NT2/D1 (cell line): ENCODE data around the gene DDX17.

Source experiments
- DNase-seq: peaks from one replicate; pipeline ENCODE4 v3.0.0-alpha.2; 2011; ENCODE audit warnings: low read depth, low spot score
- H3K27me3 ChIP-seq: 2 replicates; pipeline ENCODE4 v1.6.0; 2011; ENCODE audit warnings: mild to moderate bottlenecking; ENCODE audit not compliant: insufficient read length, insufficient read depth
- H3K36me3 ChIP-seq: 2 replicates; pipeline ENCODE4 v1.6.1; 2011; ENCODE audit warnings: mild to moderate bottlenecking, low read length, mixed read lengths; ENCODE audit not compliant: insufficient read depth, insufficient read length
- H3K4me1 ChIP-seq: 2 replicates; pipeline ENCODE4 v1.5.1; 2011; ENCODE audit not compliant: insufficient read depth, insufficient read length
- H3K4me3 ChIP-seq: 2 replicates; pipeline ENCODE4 v1.5.1; 2011; ENCODE audit warnings: low read depth; ENCODE audit not compliant: insufficient read length
- H3K9ac ChIP-seq: 2 replicates; pipeline ENCODE4 v1.6.0; 2011; ENCODE audit warnings: low read depth; ENCODE audit not compliant: insufficient read length
- H3K9me3 ChIP-seq: 2 replicates; pipeline ENCODE4 v1.5.1; 2011; ENCODE audit warnings: mild to moderate bottlenecking, low read length; ENCODE audit not compliant: insufficient read depth
- SUZ12 ChIP-seq: IDR thresholded peaks from 2 replicates; pipeline ENCODE4 v1.6.1; 2011; ENCODE audit not compliant: insufficient read length, insufficient read depth; ENCODE audit errors: extremely low read depth
- YY1 ChIP-seq: IDR thresholded peaks from 2 replicates; pipeline ENCODE4 v1.6.1; 2011; ENCODE audit not compliant: insufficient read length, insufficient read depth
- ZNF274 ChIP-seq: IDR thresholded peaks from 2 replicates; pipeline ENCODE4 v1.6.1; 2011; ENCODE audit warnings: mild to moderate bottlenecking, low read depth, low read length

DDX17 gene

DNA sequence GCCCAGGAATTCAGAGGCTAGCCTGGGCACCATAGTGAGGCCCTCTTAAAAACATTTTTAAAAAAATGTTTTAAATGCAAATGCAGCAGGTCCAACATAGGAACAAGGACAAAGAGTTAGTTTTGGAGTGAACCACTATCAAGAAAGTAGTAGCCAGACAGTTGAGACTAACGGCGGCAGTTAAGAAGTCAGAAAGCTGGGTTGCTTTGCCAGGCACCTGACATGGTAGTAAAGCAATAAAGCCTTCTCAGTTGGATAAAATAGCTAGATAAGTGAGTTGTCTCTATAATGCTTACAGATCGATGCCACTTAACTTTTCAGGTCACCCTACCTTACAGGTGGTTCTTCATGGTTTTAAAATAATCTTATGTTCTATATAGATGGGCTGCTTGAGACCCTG is 16.9 kb upstream of the DDX17 start:
- no peaks in the 10 kb centered on the region for H3K4me1 ChIP-seq
- H3K27me3 ChIP-seq: no peaks in the 10 kb centered on the region
- no peaks in the 10 kb centered on the region for H3K9me3 ChIP-seq
- no peak for DNase-seq
- no peak overlapping the region for H3K4me3 ChIP-seq
- no peak overlapping the region for H3K9ac ChIP-seq
- TF ChIP-seq ZNF274 (no peak), SUZ12 (no peak), YY1 (no peak)
- H3K36me3 ChIP-seq: no peaks in the 10 kb centered on the region

DNA sequence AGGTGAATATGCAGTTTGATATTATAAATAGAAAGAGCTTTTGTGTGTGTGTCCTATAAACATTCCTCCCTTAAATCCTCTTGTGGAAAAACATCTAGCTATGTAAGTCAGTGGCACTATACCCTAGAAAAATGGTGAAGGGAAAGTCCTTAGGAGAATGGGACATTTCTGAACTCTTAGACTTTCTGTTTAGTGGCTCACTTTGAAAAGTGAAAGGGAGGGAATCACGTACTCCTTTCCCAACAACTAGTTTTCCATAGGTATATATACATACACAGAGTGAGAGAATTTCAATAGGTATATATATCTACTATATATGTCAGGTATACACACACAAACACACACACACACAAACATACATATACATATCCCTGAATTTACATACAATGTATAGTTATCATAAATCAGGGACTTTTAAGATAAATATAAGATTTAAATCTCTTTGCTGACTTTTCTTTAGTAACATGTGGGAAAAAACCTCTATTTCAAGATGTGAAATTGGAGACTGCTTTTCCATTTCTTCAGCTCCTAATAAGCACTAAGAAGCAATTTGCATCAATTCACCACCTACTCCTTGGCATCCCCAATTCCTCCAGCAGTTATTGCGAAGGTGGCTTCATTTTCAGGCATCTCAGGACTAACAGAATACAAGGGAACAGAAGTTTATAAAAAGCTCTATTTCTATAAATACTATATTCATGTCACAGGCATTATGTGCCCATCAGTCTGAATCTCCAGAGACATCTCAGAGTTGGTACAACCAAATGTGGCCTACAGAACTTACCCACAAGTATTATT is 13.5 kb upstream of the DDX17 start:
- H3K9me3 ChIP-seq: no peaks in the 10 kb centered on the region
- H3K4me3 ChIP-seq: no peak overlapping the region
- TF ChIP-seq ZNF274: no peak
- TF ChIP-seq YY1: no peak
- no peak for TF ChIP-seq SUZ12
- no peak for DNase-seq
- H3K27me3 ChIP-seq: no peaks in the 10 kb centered on the region
- no peaks in the 10 kb centered on the region for H3K36me3 ChIP-seq
- H3K4me1 ChIP-seq: no peaks in the 10 kb centered on the region
- no peak overlapping the region for H3K9ac ChIP-seq

DNA sequence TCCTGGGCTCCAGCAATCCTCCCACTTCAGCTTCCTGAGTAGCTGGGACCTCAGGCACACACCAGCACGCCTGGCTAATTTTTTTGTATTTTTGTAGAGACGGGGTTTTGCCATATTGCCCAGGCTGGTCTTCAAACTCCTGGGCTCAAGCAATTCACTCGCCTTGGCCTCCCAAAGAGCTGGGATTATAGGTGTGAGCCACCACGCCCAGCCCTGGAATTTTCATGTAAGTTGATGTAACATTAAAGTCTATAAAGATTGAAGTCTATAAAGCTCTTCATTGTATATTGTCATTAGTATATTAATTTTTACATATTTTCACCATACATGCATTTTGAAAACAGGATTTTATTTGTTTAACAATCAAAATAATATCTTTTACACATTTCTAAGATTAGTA is 12.5 kb upstream of the DDX17 start:
- DNase-seq: no peak

DNA sequence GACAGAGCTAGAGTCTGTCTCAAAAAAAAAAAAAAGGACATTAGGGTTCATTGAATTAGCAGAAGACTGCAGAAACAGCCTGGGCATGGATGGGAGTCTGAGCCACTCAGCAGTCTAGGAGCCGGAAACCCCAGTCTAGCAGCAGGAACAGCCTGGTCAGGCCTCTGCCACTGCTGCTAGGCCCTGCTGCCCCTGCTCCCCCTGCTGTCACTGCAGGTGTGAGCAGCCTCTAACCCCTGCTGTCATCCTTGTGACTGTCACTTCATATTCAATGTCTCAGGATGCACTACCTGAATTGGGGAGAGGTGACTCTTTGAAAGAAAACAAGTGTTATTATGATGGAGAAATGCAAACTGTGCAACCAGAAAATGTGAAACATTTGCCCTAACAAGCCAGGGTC is 7.0 kb upstream of the DDX17 start:
- Histone ChIP-seq H3K4me3 (no peak overlapping the region), H3K9me3 (no peaks in the 10 kb centered on the region), H3K9ac (no peak overlapping the region), H3K27me3 (no peaks in the 10 kb centered on the region), H3K36me3 (no peaks in the 10 kb centered on the region), H3K4me1 (no peaks in the 10 kb centered on the region)
- TF ChIP-seq SUZ12 (no peak), YY1 (no peak), ZNF274 (no peak)
- DNase-seq: no peak

More for the DNA sequence above, 12.5 kb upstream of the DDX17 start:
- H3K27me3 ChIP-seq: no peaks in the 10 kb centered on the region
- no peak overlapping the region for H3K9ac ChIP-seq
- H3K36me3 ChIP-seq: no peaks in the 10 kb centered on the region
- TF ChIP-seq ZNF274 (no peak), YY1 (no peak), SUZ12 (no peak)
- no peak overlapping the region for H3K4me3 ChIP-seq
- no peaks in the 10 kb centered on the region for H3K4me1 ChIP-seq
- no peaks in the 10 kb centered on the region for H3K9me3 ChIP-seq

DNA sequence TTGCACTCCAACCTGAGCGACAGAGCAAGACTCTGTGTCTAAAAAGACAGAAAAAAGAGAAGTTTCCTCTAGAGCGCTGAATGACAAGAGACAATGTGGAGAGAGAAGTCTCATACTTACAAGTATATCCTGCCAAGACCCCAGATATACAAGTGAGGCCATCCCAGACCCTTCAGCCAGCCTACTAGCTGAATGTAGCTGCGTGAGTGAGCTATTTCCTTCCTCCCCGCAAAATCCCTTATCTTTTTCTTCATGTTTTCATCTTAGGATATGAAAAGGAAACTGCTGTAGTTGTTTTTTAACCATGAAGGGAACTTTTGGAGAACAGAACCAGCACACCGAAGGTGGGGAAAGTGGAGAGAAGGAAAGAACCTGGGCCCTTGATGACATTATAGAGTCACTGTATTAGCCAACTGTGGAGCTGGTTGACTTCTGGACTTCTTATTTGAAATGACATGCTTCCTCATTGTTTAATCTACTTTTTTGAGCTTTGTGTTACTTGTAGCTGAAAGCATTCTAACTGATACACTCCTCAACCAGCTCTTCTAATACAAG is 4.4 kb upstream of the DDX17 start:
- H3K4me3 ChIP-seq: no peak overlapping the region
- H3K27me3 ChIP-seq: no peaks in the 10 kb centered on the region
- DNase-seq: no peak
- no peaks in the 10 kb centered on the region for H3K4me1 ChIP-seq
- no peaks in the 10 kb centered on the region for H3K9me3 ChIP-seq
- H3K36me3 ChIP-seq: no peaks in the 10 kb centered on the region
- no peak overlapping the region for H3K9ac ChIP-seq
- TF ChIP-seq ZNF274 (no peak), YY1 (no peak), SUZ12 (no peak)

DNA sequence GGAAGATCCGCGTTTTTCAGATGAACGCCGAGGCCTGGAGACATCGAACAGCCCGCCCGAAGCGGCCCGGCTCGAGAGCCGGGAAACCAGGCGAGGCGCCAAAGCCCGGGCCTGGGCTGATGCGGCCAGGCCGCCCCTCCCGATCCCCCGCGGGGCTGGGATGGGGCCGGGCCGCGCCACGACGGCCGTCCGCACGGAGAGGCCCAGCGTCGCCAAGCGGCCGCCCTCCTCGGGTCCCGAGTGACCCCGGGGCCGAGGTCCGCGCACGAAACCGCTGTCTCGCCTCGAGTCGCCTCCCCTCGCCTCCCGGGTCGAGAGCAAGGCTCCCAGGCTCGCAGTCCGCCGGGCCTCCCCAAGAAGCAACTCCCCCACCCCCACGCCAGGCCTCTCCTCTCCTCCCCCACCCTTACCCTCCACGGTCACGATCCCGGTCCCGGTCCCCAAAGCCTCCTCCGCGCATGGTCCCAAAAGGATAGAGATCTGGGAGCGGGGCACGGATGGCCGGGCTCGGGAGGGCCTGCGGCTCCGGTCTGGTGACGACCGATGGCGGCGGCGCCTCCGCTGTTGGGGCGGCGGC is 482 bp downstream of the DDX17 start:
- Histone ChIP-seq H3K36me3 (peaks cover 45% of the 10 kb centered on the region), H3K9me3 (no peaks in the 10 kb centered on the region), H3K9ac (peak overlapping the region; percentile 99), H3K27me3 (no peaks in the 10 kb centered on the region), H3K4me3 (peak overlapping the region; percentile 95), H3K4me1 (no peaks in the 10 kb centered on the region)
- TF ChIP-seq YY1: no peak
- no peak for TF ChIP-seq SUZ12
- TF ChIP-seq ZNF274: no peak
- DNase-seq: no peak
